Stimulated activated CD4-positive, alpha-beta T cell treated with anti-CD3 and anti-CD28 coated beads, TNF-alpha, amount 100 ng/mL, for 48 hours (primary cell): ENCODE measurements around the gene OPRL1.

Experiments
- DNase-seq, 3 donors: peaks; one replicate each; pipeline ENCODE4 v3.0.0-alpha.2; 2020; ENCODE audit warnings: low read depth in 3 of 3

Gene OPRL1

GRCh38 chr20:64056639-64056888 is 23.3 kb upstream of the OPRL1 start:
- no peak for DNase-seq

- no peak for DNase-seq
Observed at GRCh38 chr20:64056889-64057627, 22.8 kb upstream of the OPRL1 start.

GRCh38 chr20:64057628-64058498 is 22.0 kb upstream of the OPRL1 start:
- DNase-seq: peak; percentile 66 to 90 (median 81)

GRCh38 chr20:64058536-64058935 is 21.3 kb upstream of the OPRL1 start:
- no peak for DNase-seq

DNA sequence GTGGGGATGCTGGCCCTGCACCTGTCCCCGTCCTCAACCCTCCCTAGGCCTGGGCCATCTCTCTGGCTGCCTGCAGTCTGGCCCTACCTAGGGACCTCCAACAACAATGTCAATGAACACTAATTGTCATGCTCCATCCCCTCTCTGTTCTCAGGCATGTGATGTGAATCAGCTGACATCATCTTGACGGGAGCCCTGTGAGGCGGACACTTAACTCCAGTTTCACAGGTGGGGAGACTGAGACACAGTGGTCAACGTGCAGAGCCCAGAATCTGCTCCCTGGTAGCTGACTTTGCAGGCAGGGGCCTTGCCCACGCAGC is 17.6 kb upstream of the OPRL1 start:
- DNase-seq: no peak

GRCh38 chr20:64062596-64063388 is 17.1 kb upstream of the OPRL1 start, which contains the start of gene TCEA2:
Gene TCEA2, plus strand, starts transcription at chr20:64063198. Its CDS starts 115 bp downstream, at chr20:64063313.
- peak; percentile 91 to 93 (median 92) for DNase-seq

DNA sequence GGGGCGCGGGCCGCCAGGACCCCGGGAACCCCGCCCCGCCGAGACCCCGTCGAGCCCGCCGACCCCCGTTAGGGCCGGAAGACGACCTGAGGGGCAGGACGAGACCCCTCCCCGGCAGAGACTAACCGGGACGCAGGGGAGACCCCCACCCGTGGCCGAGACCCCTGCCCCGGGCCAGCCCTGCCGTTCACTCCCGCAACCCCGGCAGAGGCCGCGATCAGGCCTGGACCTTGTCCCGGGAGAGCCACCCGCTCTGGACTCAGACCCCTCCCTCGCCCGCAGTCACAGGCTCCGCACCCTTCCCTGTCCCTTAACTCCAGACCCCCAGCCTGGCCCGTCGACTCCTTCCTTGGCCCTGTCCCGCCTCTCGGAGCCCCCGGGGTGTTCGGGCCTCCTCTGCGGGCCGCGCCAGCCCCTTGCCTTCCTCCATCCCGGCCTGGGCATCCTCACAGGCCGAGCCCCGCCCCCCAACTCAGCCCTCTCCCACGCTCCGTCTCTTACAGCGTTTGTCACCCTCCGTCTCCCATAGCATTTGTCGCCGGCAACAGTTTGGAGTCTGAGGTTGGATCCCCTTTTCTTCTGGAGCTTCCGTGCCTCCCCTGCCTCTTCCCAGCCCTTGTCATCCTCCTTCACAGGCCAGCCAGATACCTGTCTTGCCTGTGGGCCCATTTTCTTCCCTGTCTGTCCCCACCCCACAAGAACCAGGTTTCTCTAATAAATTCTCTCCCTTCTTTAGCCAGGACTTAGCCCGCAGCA is 16.3 kb upstream of the OPRL1 start:
- DNase-seq: peak in 1 of 3 donors; percentile 58

DNA sequence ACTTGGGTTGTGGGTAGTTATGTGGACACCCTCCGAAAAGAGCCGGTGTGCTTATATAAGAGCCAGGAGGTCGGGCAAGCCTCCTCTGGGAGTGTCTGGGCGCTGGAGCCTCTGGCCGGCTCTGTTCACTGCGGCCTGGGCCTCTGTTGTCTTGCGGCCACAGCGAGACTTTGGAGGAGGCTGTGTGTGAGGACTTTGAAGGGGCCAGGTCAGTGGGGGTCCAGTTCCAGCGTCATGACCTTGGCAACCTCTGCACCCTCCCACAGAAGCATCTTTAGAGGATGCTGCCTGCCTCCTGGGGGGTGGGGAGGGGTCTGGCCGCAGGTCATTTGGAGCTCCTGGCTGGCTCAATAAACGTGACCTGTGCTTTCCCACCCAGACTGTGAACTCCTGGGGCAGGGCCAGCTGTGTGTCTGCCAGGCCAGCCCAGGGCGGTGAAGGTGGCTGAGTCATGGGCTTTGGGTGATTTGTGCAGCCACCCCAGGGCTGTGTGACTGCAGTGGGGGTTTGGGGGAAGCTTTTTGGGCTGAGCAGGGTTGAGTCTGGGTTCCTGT is 15.7 kb upstream of the OPRL1 start:
- DNase-seq: no peak

DNA sequence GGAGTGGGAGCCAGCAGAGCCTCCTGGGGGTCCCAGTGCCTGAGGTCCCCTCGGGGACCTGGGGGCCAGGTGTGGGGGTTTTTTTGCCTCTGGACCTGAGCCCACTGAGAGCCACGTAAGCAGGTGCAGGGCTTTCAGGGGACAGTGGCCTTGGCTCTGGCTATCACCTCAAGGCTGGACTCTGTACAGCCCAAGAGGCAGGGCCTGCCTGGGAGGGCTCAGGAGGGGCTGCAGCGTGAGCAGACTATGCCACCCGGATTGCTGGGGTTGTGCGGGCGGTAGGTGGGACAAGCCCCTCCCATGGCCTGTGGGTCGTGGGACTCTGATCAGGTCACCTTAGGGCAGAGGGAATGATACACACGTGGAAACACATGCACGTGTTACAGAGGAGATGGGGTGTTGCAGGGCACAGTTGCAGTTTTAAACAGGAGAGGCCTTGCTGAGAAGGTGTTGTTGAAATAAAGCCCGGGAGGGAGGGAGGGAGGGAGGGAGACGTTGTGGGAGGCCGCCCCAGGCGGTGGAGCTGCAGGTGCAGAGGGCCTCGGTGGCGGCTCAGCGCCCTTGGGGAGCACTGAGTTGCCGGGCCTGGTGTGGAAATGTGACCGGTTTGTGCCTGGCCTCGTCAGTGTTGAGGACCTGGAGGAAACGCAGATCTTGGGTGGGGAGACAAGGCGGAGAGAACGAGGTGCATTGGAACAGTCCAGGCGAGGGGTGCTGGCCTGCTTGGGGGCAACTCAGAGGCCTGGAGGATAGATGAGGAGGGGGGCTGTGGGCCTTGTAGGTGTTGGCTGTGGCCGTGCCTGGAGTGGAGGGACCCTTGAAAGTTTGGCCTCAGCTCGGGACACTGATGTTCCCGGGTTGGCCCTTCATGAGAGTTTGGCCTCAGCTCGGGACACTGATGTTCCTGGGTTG is 14.6 kb upstream of the OPRL1 start:
- DNase-seq: no peak

DNA sequence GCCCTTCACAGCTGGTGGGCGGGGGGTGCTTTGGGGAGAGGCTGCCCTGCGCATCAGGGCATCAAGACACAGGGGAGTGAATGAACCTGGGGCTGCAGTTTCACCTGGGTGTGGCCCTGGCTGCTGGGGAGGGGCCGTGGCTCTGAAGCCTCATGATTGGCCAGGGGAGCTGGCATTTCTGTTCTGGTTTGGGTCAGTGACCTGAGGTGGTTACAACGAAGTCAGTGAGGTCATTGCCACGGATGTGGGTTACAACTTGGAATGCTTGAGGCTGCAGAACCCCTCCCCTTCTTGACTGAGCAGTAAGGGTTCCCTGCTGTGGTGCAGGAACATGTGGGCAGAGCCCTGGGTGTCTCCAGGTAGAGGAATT is 13.9 kb upstream of the OPRL1 start:
- peak in 1 of 3 donors; percentile 55 for DNase-seq

DNA sequence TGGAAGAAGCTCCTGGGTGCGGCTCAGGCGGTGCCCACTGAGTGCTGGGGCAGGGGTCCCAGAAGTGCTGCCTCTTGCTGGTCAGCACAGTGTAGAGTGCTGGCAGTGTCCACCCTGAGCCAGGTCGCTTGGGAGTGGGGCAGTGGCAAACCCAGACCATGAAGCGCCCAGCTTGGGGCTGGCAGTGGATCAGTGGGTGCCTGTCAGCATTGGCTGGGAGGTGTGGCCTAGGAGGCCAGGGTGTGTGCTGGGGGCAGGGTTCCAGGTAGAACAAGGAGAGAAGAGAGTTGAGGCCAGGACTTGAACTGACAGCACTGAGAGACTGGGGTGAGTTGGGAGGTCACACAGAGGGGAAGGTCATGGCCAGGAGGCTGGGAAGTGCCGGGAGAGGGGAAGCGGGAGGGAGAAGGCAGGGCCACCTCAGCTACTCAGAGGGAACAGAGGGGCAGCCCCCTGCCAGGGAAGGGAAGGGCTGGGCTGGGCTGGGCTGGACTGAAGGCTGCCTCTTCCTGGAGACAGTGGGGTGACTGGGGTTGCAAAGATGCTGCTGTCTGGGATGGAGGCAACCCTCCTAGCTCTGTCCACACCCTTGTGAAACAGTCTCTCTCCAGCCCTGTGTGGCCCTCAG is 12.8 kb upstream of the OPRL1 start:
- DNase-seq: no peak

GRCh38 chr20:64067733-64068307 is 12.1 kb upstream of the OPRL1 start:
- no peak for DNase-seq

DNA sequence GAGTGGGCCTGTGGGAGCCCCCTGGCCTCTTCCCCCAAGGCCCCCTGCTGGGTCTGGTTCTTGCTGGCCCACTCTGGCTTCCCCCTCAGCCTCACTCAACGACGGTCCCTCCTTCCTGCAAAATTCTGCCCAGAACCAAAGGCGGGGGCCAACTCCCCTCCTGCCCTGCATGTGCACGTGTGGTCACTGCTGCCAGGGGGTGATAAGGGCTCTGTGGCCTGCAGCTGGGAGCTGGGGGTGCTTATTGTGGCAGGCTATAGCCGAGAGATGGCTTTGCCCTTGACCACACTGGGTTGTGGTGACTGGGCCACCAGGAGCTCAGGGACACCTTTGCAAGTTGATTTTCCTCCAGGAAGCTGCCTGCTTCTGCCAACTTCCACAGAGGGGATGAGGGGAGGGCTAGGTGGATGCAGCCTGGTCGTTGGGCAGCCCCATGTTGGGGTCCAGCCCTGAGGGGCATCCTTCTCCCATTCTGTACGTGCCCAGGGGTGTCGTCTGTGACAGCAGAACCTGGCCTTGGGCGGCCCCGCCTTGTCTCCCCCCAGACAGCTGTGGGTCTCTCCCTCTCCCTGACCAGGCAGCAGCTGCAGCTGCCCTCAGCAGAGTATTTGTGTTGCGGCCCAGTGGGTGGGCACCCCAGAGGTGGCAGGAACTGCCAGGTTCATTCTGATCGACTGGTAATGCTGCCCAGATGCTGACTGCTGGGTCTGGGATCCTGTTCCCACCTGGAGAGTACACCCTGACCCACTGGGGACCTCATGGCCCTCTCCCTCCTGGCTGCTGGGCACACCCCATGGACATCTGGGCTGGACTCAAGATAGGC is 11.3 kb upstream of the OPRL1 start:
- no peak for DNase-seq

GRCh38 chr20:64069209-64069613 is 10.7 kb upstream of the OPRL1 start:
- no peak for DNase-seq

- no peak for DNase-seq
Observed at GRCh38 chr20:64069614-64070243, 10.2 kb upstream of the OPRL1 start.

DNA sequence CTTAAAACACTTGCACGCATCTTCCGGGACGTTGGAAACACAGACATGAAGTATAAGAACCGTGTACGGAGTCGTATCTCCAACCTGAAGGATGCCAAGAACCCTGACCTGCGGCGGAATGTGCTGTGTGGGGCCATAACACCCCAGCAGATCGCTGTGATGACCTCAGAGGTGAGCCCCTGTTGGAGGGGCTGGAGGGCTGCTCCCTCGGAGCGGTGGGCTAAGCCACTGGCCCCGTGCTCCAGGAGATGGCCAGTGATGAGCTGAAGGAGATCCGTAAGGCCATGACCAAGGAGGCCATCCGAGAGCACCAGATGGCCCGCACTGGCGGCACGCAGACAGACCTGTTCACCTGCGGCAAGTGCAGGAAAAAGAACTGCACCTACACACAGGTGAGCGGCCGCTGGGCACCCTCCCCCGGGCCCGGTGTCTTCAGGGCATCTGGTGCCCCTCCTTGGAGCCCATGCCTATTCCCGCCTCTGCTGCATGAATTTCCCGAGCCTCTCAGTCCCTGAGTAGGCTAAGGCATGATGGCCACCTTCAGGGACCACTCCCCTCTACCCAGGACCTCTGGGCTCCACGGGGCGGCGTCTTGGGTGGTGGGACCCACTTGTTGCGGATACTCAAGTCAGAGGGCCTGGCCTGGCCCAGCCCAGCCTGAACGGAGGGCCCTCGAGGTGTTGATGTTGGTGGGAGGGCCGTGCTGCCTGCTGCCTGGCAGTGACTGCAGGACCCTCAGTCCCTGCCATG is 9.5 kb upstream of the OPRL1 start:
- no peak for DNase-seq
